ENCODE measurements around the gene ADH5. TPM values are rescaled to one million over a fixed set of nuclear protein-coding genes. Genes with fewer than 3 reads are reported as not detected.

Gene ADH5
- total and polyA plus RNA-seq, 2 of the 8 experiments (the other 6 are each of a cell fraction or from before 2014, with no cell fraction given), result 223 to 327 TPM

DNA sequence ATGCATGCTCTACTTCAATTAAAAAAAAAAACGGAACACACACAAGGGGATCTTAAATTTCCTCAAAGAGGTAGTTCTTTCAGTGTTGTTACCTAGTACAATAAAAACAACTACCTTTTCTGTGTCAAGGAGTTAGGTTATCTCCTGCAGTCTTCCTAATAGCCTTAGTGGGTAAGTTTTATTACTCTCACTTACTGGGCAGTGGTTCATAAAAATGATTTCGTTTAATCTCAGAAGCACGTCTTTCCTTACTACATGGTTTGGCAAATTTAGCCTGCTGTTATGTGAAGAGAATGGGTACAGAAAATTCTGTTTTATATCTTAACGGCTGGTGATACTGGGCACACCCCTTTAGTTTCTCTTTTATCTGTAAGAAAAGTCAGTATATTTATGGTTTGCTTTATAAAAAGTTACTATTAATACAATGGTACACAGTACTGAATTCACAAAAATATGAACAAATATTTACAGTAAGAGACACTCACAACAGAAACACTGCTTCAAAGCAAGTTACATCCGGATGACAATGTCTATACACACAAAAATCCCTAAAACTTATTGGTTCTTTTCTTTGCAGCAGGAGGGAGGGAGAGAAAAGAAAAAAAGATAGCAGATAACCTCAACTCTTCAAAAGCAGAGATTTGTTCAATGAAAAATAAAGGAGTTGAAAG lies 8.8 kb downstream of the ADH5 start:
- Histone ChIP-seq H4K8ac (ENCODE audit: extremely low read depth, insufficient read depth, low read length) (no peak overlapping the region), H3K27ac (ENCODE audit: low read depth, low read length) (no peak overlapping the region), H4K91ac (replicated peaks; ENCODE audit: insufficient read length, low read length) (no peak overlapping the region), H2BK12ac (ENCODE audit: low read depth, low read length) (no peak overlapping the region), H2BK120ac (replicated peaks; ENCODE audit: low read depth, low read length) (no peak overlapping the region), H2BK5ac (ENCODE audit: low read depth, low read length) (no peak overlapping the region), H3K9ac (replicated peaks in 1 of 4; ENCODE audit: extremely low read depth in 1 of 4, low read depth in 3 of 4, low read length in 3 of 4) (no peak overlapping the region), H3K56ac (replicated peaks; ENCODE audit: insufficient read length, low read depth, low read length) (no peak overlapping the region), H3K4me3 (ENCODE audit: extremely low read depth in 1 of 4, insufficient read depth in 2 of 4, low read depth in 3 of 4, low read length in 4 of 4) (no peak overlapping the region), H3K27me3 (replicated peaks in 1 of 4; ENCODE audit: control insufficient read depth in 3 of 4, extremely low read depth in 1 of 4, insufficient read depth in 3 of 4, low read length in 3 of 4) (no peaks in the 10 kb centered on the region), H3K36me3 (ENCODE audit: control insufficient read depth in 2 of 4, insufficient read depth in 4 of 4, low read length in 3 of 4) (peaks cover 21 to 99% (median 81%) of the 10 kb centered on the region in 4 experiments), H3K18ac (ENCODE audit: extremely low read depth, low read length) (no peak overlapping the region), H3K4me2 (ENCODE audit: insufficient read depth in 1 of 2, low read depth in 2 of 2, low read length in 2 of 2) (no peak overlapping the region), H3K4ac (replicated peaks; ENCODE audit: insufficient read length, low read depth, low read length) (no peak overlapping the region), H3K9me3 (ENCODE audit: insufficient read depth in 2 of 2, low read depth in 1 of 2, low read length in 1 of 2) (no peaks in the 10 kb centered on the region), H2BK15ac (ENCODE audit: low read length) (no peak overlapping the region), H2AFZ (ENCODE audit: low read length) (no peak overlapping the region), H3K79me2 (ENCODE audit: control insufficient read depth in 1 of 2, insufficient read depth in 2 of 2, low read length in 2 of 2) (peaks cover 3 to 10% of the 10 kb centered on the region in 2 experiments; a peak in 3 of 4 replicates), H3K79me1 (ENCODE audit: low read depth, low read length) (peaks cover 2% of the 10 kb centered on the region; the same call in 1 of the 2 replicates), H3K14ac (ENCODE audit: insufficient read length) (no peak overlapping the region), H2AK5ac (ENCODE audit: low read depth, low read length) (no peak overlapping the region), H2BK20ac (ENCODE audit: low read length) (no peak overlapping the region), H3K4me1 (replicated peaks in 1 of 4; ENCODE audit: control insufficient read depth in 3 of 4, insufficient read depth in 4 of 4, low read length in 3 of 4) (no peaks in the 10 kb centered on the region), H4K20me1 (replicated peaks in 1 of 2; ENCODE audit: control insufficient read depth in 1 of 2, insufficient read depth in 2 of 2, low read length in 2 of 2) (peaks cover 0 to 5% of the 10 kb centered on the region in 2 experiments), H3K23me2 (ENCODE audit: low read depth, low read length) (no peaks in the 10 kb centered on the region), H3K23ac (ENCODE audit: insufficient read length) (no peak overlapping the region), H4K5ac (ENCODE audit: insufficient read length, low read depth, low read length) (no peak overlapping the region)
- no peak for DNase-seq (ENCODE audit: low read depth in 1 of 2, low spot score in 2 of 2)
- 92% methylated on average over 5 of the region's 5 CpGs; no CpG with 5 or more reads in 1 of the 2 experiments for WGBS, 2 experiments (ENCODE audit: extremely low coverage in 1 of 2, insufficient coverage in 1 of 2, insufficient read length in 1 of 2, insufficient replicate concordance in 2 of 2, low coverage in 1 of 2, low lambda C conversion rate in 2 of 2, missing lambda C conversion rate in 1 of 2)
- no peak for FAIRE-seq
- ChIA-PET CTCF (ENCODE audit: partially characterized antibody) (interaction anchor here (1.2 kb wide), 1 partner anchor 24 kb away, joined by 3 read pairs; no protein-coding TSS in a partner anchor), POLR2A (ENCODE audit: partially characterized antibody) (interaction anchor here (2.7 kb wide), 2 partner anchors 8 to 10 kb away, joined by 10 read pairs; partner anchors contain the start of gene ADH5)
- TF ChIP-seq TBP (IDR thresholded peaks at IDR 0.05; ENCODE audit: low read depth, low read length), result no peak
